Endothelial cell of umbilical vein (primary cell): Measurements from ENCODE around the gene FAM50A. TPM values are rescaled to one million over a fixed set of nuclear protein-coding genes. Genes with fewer than 3 reads are reported as not detected.

Experiments
- BruUV-seq: library from RNA; stranded (reverse); fragments of 400-500 nt; replicated peaks from 2 replicates; lab custom pipeline; 2021; lab: Mats Ljungman, UMichigan
- CTCF ChIA-PET: fragments of 300-600, 350-600 bp; sonication (Branson Sonifier 250); formaldehyde crosslinking; loops from one replicate; lab custom pipeline; 2021; ENCODE audit warnings: antibody characterized with exemption, inconsistent platforms; lab: Charles Lee
- POLR2A ChIA-PET: fragments of 300-600, 350-600 bp; sonication (Branson Sonifier 250); formaldehyde crosslinking; loops from one replicate; lab custom pipeline; 2021; ENCODE audit warnings: antibody characterized with exemption, inconsistent platforms; lab: Charles Lee
- DNase-seq: peaks from one replicate; pipeline ENCODE4 v3.0.0-alpha.2; 2011; ENCODE audit warnings: low read depth, low spot score
- FAIRE-seq: peaks from 2 replicates; lab custom pipeline; 2011; peaks lifted over from hg19 to GRCh38; lab: Jason Lieb, UNC
- H2AFZ ChIP-seq: 2 replicates; pipeline ENCODE4 v1.6.0; 2012; ENCODE audit warnings: low read depth, low read length, control low read depth, inconsistent platforms
- H3K27ac ChIP-seq: 2 replicates; pipeline ENCODE4 v1.5.1; 2011; ENCODE audit warnings: low read depth, mild to moderate bottlenecking, control low read depth, low read length, moderate library complexity; ENCODE audit not compliant: insufficient read depth
- H3K27me3 ChIP-seq, 2 experiments: 2 replicates each; pipeline versions ENCODE4 v1.6.0 to v1.6.1; 2011; ENCODE audit warnings: low read length in 2 of 2, mixed read lengths in 1 of 2; ENCODE audit not compliant: control insufficient read depth in 2 of 2, insufficient read depth in 2 of 2
- H3K36me3 ChIP-seq, 2 experiments: 2 replicates in 1 of 2; 3 replicates in 1 of 2; pipeline ENCODE4 v1.5.1; 2011; ENCODE audit warnings: low read length in 2 of 2, mild to moderate bottlenecking in 1 of 2, moderate library complexity in 1 of 2; ENCODE audit not compliant: control insufficient read depth in 2 of 2, insufficient read depth in 2 of 2; ENCODE audit errors: extremely low read depth in 1 of 2
- H3K4me1 ChIP-seq: 3 replicates; pipeline ENCODE4 v1.5.1; 2011; ENCODE audit warnings: mild to moderate bottlenecking, low read length; ENCODE audit not compliant: control insufficient read depth, insufficient read depth; ENCODE audit errors: extremely low read depth
- H3K4me2 ChIP-seq: 2 replicates; pipeline ENCODE4 v1.6.1; 2011; ENCODE audit warnings: low read length, control low read depth, mixed read lengths; ENCODE audit not compliant: insufficient read depth
- H3K4me3 ChIP-seq, 3 experiments: fragments of 200-600 bp in 1 of 3; sonication (generic), shearing (Covaris generic) in 1 of 3; replicated peaks in 1 of 3; 2 replicates each; pipeline ENCODE4 v1.5.1; 2011 to 2016; ENCODE audit warnings: control low read depth in 3 of 3, low read length in 3 of 3, mild to moderate bottlenecking in 2 of 3, inconsistent platforms in 1 of 3, low read depth in 1 of 3, moderate library complexity in 1 of 3; ENCODE audit not compliant: insufficient read depth in 1 of 3
- H3K79me2 ChIP-seq: 2 replicates; pipeline ENCODE4 v1.6.0; 2012; ENCODE audit warnings: low read length, inconsistent platforms; ENCODE audit not compliant: control insufficient read depth, insufficient read depth
- H3K9ac ChIP-seq: replicated peaks from 2 replicates; pipeline ENCODE3; 2011; ENCODE audit warnings: low read length, control low read depth; ENCODE audit not compliant: insufficient read depth; ENCODE audit errors: extremely low read depth
- H3K9me1 ChIP-seq: replicated peaks from 3 replicates; pipeline ENCODE4 v1.6.0; 2011; ENCODE audit warnings: mild to moderate bottlenecking, low read length; ENCODE audit not compliant: control insufficient read depth, insufficient read depth; ENCODE audit errors: extremely low read depth
- H3K9me3 ChIP-seq: replicated peaks from 2 replicates; pipeline ENCODE4 v1.5.1; 2012; ENCODE audit warnings: low read length, inconsistent platforms; ENCODE audit not compliant: control insufficient read depth, insufficient read depth
- H4K20me1 ChIP-seq: replicated peaks from 2 replicates; pipeline ENCODE3; 2011; ENCODE audit warnings: mild to moderate bottlenecking, low read length; ENCODE audit not compliant: control insufficient read depth, insufficient read depth; ENCODE audit errors: extremely low read depth
- EZH2 ChIP-seq: IDR thresholded peaks from 2 replicates; pipeline ENCODE4 v1.6.1; 2012; ENCODE audit warnings: borderline replicate concordance, low read depth, mild to moderate bottlenecking, moderate library complexity, low read length, inconsistent platforms; ENCODE audit not compliant: severe bottlenecking
- FOS ChIP-seq: IDR thresholded peaks from 2 replicates; pipeline ENCODE4 v1.6.1; 2011; ENCODE audit warnings: mild to moderate bottlenecking, low read length, moderate library complexity, borderline replicate concordance; ENCODE audit not compliant: insufficient read depth
- GATA2 ChIP-seq: IDR thresholded peaks from 2 replicates; pipeline ENCODE4 v1.7.0; 2011; ENCODE audit warnings: low read depth, mild to moderate bottlenecking, moderate library complexity, mixed read lengths, low read length; ENCODE audit not compliant: insufficient read length, insufficient read depth
- JUN ChIP-seq: IDR thresholded peaks from 2 replicates; pipeline ENCODE4 v1.6.1; 2011; ENCODE audit warnings: borderline replicate concordance, low read depth; ENCODE audit not compliant: insufficient read length, insufficient read depth
- MYC ChIP-seq: IDR thresholded peaks from one replicate; pipeline ENCODE4 v1.6.1; 2011; ENCODE audit warnings: mild to moderate bottlenecking, low read depth, low read length
- POLR2A ChIP-seq: IDR thresholded peaks from 2 replicates; pipeline ENCODE4 v1.6.1; 2012; ENCODE audit warnings: low read depth, mild to moderate bottlenecking, control low read depth, low read length
- POLR2AphosphoS5 ChIP-seq: IDR thresholded peaks from 2 replicates; pipeline ENCODE4 v1.6.1; 2012; ENCODE audit warnings: low read depth, mild to moderate bottlenecking, control low read depth, low read length, moderate library complexity; ENCODE audit not compliant: insufficient read depth
- dilution Hi-C: fragments of 300-500 bp; cut with MboI; formaldehyde crosslinking; loops from one replicate; pipeline ENCODE4 v1.15.0; 2019; ENCODE audit warnings: low sequenced_read_pairs; ENCODE audit not compliant: extremely low pct_ligation_motif_present
- intact Hi-C: fragments of 100-400 bp; cut with micrococcal nuclease; formaldehyde crosslinking; loops from one replicate; pipeline ENCODE4 v1.10.0; 2022
- polyA plus RNA-seq, 4 experiments: library from polyadenylated mRNA; depleted of rRNA in 3 of 4; stranded (reverse) in 3 of 4; unstranded in 1 of 4; fragments of >200 nt; gene quantifications; 2 replicates each; pipeline versions ENCODE4 v1.2.1 to v1.2.3, GENCODE V29; 2011 to 2012; ENCODE audit warnings: missing spikeins in 1 of 4
- total RNA-seq: library from RNA; stranded (reverse); gene quantifications from 2 replicates; pipeline ENCODE4 v1.2.3, GENCODE V29; 2021
- TF ChIP-seq, protein P1 (sequence below): IDR thresholded peaks from 2 replicates; pipeline ENCODE4 v1.6.1; 2011; ENCODE audit not compliant: insufficient read depth, insufficient read length
- TF ChIP-seq, protein P2 (sequence below), 2 donors: IDR thresholded peaks; 1 replicate in 1 of 2; 2 replicates in 1 of 2; pipeline ENCODE4 v1.5.1; 2011; ENCODE audit warnings: low read length in 2 of 2, mild to moderate bottlenecking in 2 of 2, moderate library complexity in 2 of 2, control low read depth in 1 of 2, inconsistent platforms in 1 of 2, low read depth in 1 of 2; ENCODE audit not compliant: insufficient read depth in 1 of 2; ENCODE audit errors: extremely low read depth in 1 of 2

FAM50A gene
- total and polyA plus RNA-seq, 2 donors (not counting 3 experiments of a cell fraction or from before 2014, with no cell fraction given): 75.9 to 123 TPM

GRCh38 chrX:154409222-154409871, 34.6 kb upstream of the FAM50A start, which contains the start of gene DNASE1L1:
DNASE1L1 (minus strand) TSS chrX:154409254; CDS start chrX:154405568, 3,686 bp downstream.
- Histone ChIP-seq H3K9me1 (no peaks in the 10 kb centered on the region), H3K9ac (peak within 1 kb of the TSS; percentile 65), H2AFZ (no peak within 1 kb of the TSS), H4K20me1 (no peaks in the 10 kb centered on the region), H3K27me3 (no peaks in the 10 kb centered on the region), H3K4me3 (peak within 1 kb of the TSS; percentile 45 to 72 (median 72)), H3K9me3 (no peaks in the 10 kb centered on the region), H3K4me2 (peak within 1 kb of the TSS; percentile 74), H3K27ac (peak within 1 kb of the TSS; percentile 69), H3K4me1 (peaks cover 22% of the 10 kb centered on the region), H3K79me2 (peaks cover 14% of the 10 kb centered on the region), H3K36me3 (no peaks in the 10 kb centered on the region)
- ChIA-PET POLR2A (interaction anchor here (1.0 kb wide), 1 partner anchor 10 kb away, joined by 3 read pairs; no protein-coding TSS in a partner anchor), CTCF (interaction anchor here (1.0 to 1.5 kb wide), 4 partner anchors 11 to 119 kb away, joined by 3 to 6 read pairs (median 4); partner anchors contain the start of genes RPL10 and SLC10A3)
- TF ChIP-seq GATA2: no peak
- TF ChIP-seq MYC: no peak
- no peak for TF ChIP-seq EZH2
- TF ChIP-seq, protein P1, sequence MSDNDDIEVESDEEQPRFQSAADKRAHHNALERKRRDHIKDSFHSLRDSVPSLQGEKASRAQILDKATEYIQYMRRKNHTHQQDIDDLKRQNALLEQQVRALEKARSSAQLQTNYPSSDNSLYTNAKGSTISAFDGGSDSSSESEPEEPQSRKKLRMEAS: no peak
- peak; percentile 83 for TF ChIP-seq FOS
- TF ChIP-seq POLR2A: peak; percentile 49
- TF ChIP-seq POLR2AphosphoS5: peak; percentile 48
- TF ChIP-seq, protein P2, sequence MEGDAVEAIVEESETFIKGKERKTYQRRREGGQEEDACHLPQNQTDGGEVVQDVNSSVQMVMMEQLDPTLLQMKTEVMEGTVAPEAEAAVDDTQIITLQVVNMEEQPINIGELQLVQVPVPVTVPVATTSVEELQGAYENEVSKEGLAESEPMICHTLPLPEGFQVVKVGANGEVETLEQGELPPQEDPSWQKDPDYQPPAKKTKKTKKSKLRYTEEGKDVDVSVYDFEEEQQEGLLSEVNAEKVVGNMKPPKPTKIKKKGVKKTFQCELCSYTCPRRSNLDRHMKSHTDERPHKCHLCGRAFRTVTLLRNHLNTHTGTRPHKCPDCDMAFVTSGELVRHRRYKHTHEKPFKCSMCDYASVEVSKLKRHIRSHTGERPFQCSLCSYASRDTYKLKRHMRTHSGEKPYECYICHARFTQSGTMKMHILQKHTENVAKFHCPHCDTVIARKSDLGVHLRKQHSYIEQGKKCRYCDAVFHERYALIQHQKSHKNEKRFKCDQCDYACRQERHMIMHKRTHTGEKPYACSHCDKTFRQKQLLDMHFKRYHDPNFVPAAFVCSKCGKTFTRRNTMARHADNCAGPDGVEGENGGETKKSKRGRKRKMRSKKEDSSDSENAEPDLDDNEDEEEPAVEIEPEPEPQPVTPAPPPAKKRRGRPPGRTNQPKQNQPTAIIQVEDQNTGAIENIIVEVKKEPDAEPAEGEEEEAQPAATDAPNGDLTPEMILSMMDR (IDR thresholded peaks at IDR 0.05; ENCODE audit: extremely low read depth in 1 of 2, insufficient read depth in 1 of 2, low read depth in 1 of 2, low read length in 2 of 2): no peak
- TF ChIP-seq JUN: no peak
- dilution Hi-C loops: no loop called here
- FAIRE-seq (peak; percentile 96), DNase-seq (peak; percentile 92)
- BruUV-seq: no TSS peak
- intact Hi-C loops: loop anchor here (1.0 to 5.0 kb wide), 5 partner anchors 8 to 118 kb away; partner anchors contain the start of genes ATP6AP1, FAM50A and FLNA
